K562 (cell line): ENCODE measurements around the gene HLCS. TPM values are rescaled to one million over a fixed set of nuclear protein-coding genes. Genes with fewer than 3 reads are reported as not detected.

Source experiments
- ELF4 ChIP-seq: fragments of 450-650 bp; formaldehyde crosslinking; IDR thresholded peaks from 2 replicates; pipeline ENCODE4 v1.4.0; 2022; ENCODE audit warnings: missing genetic modification characterization
- FOXO4 ChIP-seq: fragments of 450-650 bp; formaldehyde crosslinking; IDR thresholded peaks from 2 replicates; pipeline ENCODE4 v1.4.0; 2020; ENCODE audit warnings: mild to moderate bottlenecking, moderate library complexity
- MYNN ChIP-seq, 2 experiments: sonication (generic); formaldehyde crosslinking in 1 of 2; IDR thresholded peaks; 2 replicates each; pipeline versions ENCODE4 v1.5.0 to v1.6.1; 2016 to 2020; ENCODE audit warnings: antibody characterized with exemption in 1 of 2, missing genetic modification reagents in 1 of 2
- NFXL1 ChIP-seq: fragments of 450-650 bp; formaldehyde crosslinking; IDR thresholded peaks from 2 replicates; pipeline ENCODE4 v1.4.0; 2021; ENCODE audit warnings: mild to moderate bottlenecking
- SLC30A9 ChIP-seq: fragments of 250-450 bp; sonication (Bioruptor Pico); IDR thresholded peaks from 2 replicates; pipeline ENCODE4 v1.8.0; 2022; ENCODE audit warnings: mild to moderate bottlenecking, moderate library complexity
- SP1 ChIP-seq: sonication (generic); formaldehyde crosslinking; IDR thresholded peaks from 2 replicates; pipeline ENCODE4 v1.8.1; 2022; ENCODE audit warnings: mild to moderate bottlenecking, missing genetic modification reagents
- SRF ChIP-seq, 2 experiments: fragments of 250-450, 450-650 bp in 1 of 2; sonication (Bioruptor Pico) in 1 of 2; sonication (generic) in 1 of 2; formaldehyde crosslinking; IDR thresholded peaks; 2 replicates each; pipeline versions ENCODE4 v1.5.0 to v1.5.1; 2020 to 2022; ENCODE audit warnings: mild to moderate bottlenecking in 1 of 2, missing genetic modification reagents in 1 of 2
- XRCC5 ChIP-seq: fragments of 200-400 bp; formaldehyde crosslinking; IDR thresholded peaks from 2 replicates; pipeline ENCODE4 v1.6.1; 2017; ENCODE audit warnings: low read depth, mild to moderate bottlenecking, low read length
- ZNF512 ChIP-seq: IDR thresholded peaks from 2 replicates; pipeline ENCODE4 v1.6.1; 2016; ENCODE audit warnings: missing genetic modification characterization, missing compliant biosample characterization
- polyA plus RNA-seq, 8 experiments: library from polyadenylated mRNA; depleted of rRNA in 4 of 8; stranded (reverse) in 5 of 8; unstranded in 3 of 8; fragments of >200 nt; fragmentation: Nextera tagmentation in 2 of 8; fragmentation: Illumina TruSeq in 1 of 8; extraction: Ambion mirVana in 2 of 8; extraction: Trizol in 1 of 8; gene quantifications; 2 replicates each; pipeline versions ENCODE4 v1.2.1 to v1.2.3, GENCODE V29; 2011 to 2014; ENCODE audit warnings: inconsistent platforms in 1 of 8, missing spikeins in 1 of 8
- total RNA-seq, 7 experiments: library from RNA; depleted of rRNA in 6 of 7; stranded (reverse); fragments of >200 nt in 6 of 7; fragmentation: Illumina TruSeq in 2 of 7; extraction: Trizol in 2 of 7; gene quantifications; 2 replicates each; pipeline versions ENCODE4 v1.2.1 to v1.2.3, GENCODE V29; 2011 to 2021; ENCODE audit warnings: low replicate concordance in 1 of 7
- TF ChIP-seq, protein P1 (sequence below): sonication (generic); formaldehyde crosslinking; IDR thresholded peaks from 2 replicates; pipeline ENCODE4 v1.8.1; 2023; ENCODE audit warnings: missing genetic modification reagents, mild to moderate bottlenecking, borderline replicate concordance
- TF ChIP-seq, protein P2 (sequence below): fragments of 150-350 bp; IDR thresholded peaks from 2 replicates; pipeline ENCODE4 v1.6.1; 2014; ENCODE audit warnings: low read depth, mild to moderate bottlenecking, low read length, borderline replicate concordance
- TF ChIP-seq, protein P3 (sequence below), 2 experiments: fragments of 200-800 bp in 1 of 2; sonication (Bioruptor generic) in 1 of 2; sonication (generic) in 1 of 2; formaldehyde crosslinking in 1 of 2; IDR thresholded peaks in 1 of 2; conservative IDR thresholded peaks in 1 of 2; 2 replicates each; pipeline versions ENCODE4 v1.5.0 to v1.6.1; 2016 to 2020; ENCODE audit warnings: missing compliant biosample characterization in 1 of 2, missing genetic modification characterization in 1 of 2, missing genetic modification reagents in 1 of 2

The HLCS gene
- total and polyA plus RNA-seq, 9 of the 15 experiments (the other 6 are each of a cell fraction or from before 2014, with no cell fraction given), result 3.0 to 21.5 (median 17.1) TPM

DNA sequence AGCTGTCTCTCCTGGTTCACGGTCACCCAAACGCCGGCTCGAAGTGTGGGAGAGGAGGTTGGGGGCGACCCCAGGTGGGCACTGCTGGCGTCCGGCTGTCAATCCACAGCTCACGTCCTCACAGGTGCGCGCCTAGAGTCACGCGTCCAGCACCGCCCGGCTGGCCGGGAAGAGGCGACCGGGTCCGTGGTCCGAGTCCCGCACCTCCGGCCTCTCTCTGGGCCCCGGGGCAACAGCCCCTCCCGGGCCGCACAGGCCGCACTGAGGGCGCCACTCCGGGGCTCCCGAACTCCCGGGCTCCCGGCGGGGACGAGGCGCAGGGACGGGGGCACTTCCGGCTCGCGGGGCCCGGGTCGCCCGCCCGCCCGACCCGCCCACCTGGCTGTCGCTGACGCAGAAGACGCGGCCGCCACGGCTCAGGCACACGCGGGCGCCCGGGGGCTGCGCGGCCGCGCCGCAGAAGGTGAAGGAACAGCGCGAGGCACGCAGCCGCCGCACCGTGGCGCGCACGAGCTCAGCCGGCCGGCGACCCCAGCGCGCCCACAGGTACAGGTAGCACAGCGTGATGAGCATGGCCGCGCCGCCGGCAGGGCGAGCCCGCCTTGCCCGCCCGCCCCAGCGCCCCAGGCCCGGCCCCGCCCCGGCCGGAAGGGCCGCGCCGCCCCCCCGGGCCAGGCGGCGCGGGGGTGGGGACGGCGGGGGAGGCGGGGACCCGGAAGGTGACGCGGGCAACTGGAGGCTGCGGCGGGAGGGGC, at the start of gene HLCS (continued):
- TF ChIP-seq, protein P1, sequence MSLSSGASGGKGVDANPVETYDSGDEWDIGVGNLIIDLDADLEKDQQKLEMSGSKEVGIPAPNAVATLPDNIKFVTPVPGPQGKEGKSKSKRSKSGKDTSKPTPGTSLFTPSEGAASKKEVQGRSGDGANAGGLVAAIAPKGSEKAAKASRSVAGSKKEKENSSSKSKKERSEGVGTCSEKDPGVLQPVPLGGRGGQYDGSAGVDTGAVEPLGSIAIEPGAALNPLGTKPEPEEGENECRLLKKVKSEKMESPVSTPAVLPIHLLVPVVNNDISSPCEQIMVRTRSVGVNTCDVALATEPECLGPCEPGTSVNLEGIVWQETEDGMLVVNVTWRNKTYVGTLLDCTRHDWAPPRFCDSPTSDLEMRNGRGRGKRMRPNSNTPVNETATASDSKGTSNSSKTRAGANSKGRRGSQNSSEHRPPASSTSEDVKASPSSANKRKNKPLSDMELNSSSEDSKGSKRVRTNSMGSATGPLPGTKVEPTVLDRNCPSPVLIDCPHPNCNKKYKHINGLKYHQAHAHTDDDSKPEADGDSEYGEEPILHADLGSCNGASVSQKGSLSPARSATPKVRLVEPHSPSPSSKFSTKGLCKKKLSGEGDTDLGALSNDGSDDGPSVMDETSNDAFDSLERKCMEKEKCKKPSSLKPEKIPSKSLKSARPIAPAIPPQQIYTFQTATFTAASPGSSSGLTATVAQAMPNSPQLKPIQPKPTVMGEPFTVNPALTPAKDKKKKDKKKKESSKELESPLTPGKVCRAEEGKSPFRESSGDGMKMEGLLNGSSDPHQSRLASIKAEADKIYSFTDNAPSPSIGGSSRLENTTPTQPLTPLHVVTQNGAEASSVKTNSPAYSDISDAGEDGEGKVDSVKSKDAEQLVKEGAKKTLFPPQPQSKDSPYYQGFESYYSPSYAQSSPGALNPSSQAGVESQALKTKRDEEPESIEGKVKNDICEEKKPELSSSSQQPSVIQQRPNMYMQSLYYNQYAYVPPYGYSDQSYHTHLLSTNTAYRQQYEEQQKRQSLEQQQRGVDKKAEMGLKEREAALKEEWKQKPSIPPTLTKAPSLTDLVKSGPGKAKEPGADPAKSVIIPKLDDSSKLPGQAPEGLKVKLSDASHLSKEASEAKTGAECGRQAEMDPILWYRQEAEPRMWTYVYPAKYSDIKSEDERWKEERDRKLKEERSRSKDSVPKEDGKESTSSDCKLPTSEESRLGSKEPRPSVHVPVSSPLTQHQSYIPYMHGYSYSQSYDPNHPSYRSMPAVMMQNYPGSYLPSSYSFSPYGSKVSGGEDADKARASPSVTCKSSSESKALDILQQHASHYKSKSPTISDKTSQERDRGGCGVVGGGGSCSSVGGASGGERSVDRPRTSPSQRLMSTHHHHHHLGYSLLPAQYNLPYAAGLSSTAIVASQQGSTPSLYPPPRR (CRISPR knock-in tag), result no peak
- TF ChIP-seq ZNF512 (tag), result no peak
- TF ChIP-seq SLC30A9 (CRISPR knock-in tag), result no peak
- TF ChIP-seq, protein P2, sequence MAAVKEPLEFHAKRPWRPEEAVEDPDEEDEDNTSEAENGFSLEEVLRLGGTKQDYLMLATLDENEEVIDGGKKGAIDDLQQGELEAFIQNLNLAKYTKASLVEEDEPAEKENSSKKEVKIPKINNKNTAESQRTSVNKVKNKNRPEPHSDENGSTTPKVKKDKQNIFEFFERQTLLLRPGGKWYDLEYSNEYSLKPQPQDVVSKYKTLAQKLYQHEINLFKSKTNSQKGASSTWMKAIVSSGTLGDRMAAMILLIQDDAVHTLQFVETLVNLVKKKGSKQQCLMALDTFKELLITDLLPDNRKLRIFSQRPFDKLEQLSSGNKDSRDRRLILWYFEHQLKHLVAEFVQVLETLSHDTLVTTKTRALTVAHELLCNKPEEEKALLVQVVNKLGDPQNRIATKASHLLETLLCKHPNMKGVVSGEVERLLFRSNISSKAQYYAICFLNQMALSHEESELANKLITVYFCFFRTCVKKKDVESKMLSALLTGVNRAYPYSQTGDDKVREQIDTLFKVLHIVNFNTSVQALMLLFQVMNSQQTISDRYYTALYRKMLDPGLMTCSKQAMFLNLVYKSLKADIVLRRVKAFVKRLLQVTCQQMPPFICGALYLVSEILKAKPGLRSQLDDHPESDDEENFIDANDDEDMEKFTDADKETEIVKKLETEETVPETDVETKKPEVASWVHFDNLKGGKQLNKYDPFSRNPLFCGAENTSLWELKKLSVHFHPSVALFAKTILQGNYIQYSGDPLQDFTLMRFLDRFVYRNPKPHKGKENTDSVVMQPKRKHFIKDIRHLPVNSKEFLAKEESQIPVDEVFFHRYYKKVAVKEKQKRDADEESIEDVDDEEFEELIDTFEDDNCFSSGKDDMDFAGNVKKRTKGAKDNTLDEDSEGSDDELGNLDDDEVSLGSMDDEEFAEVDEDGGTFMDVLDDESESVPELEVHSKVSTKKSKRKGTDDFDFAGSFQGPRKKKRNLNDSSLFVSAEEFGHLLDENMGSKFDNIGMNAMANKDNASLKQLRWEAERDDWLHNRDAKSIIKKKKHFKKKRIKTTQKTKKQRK, result no peak
- no peak for TF ChIP-seq MYNN (IDR thresholded peaks at IDR 0.05)
- TF ChIP-seq MYNN (CRISPR knock-in tag; IDR thresholded peaks at IDR 0.05), result no peak
- TF ChIP-seq SP1 (CRISPR knock-in tag), result 0 out of 2 replicates have a peak, but pooled peaks have one; percentile 10
- TF ChIP-seq XRCC5, result no peak
- no peak for TF ChIP-seq FOXO4
- TF ChIP-seq SRF (CRISPR knock-in tag; IDR thresholded peaks at IDR 0.05), result no peak
- no peak for TF ChIP-seq ELF4 (CRISPR knock-in tag)
- TF ChIP-seq, protein P3, sequence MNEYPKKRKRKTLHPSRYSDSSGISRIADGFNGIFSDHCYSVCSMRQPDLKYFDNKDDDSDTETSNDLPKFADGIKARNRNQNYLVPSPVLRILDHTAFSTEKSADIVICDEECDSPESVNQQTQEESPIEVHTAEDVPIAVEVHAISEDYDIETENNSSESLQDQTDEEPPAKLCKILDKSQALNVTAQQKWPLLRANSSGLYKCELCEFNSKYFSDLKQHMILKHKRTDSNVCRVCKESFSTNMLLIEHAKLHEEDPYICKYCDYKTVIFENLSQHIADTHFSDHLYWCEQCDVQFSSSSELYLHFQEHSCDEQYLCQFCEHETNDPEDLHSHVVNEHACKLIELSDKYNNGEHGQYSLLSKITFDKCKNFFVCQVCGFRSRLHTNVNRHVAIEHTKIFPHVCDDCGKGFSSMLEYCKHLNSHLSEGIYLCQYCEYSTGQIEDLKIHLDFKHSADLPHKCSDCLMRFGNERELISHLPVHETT (CRISPR knock-in tag; conservative IDR thresholded peaks at IDR 0.05 in 1 of 2, IDR thresholded peaks at IDR 0.05 in 1 of 2), result peak in 1 of 2 experiments; percentile 92; a peak in 2 of 4 replicates
- no peak for TF ChIP-seq NFXL1 (CRISPR knock-in tag)
